ENCODE data around the gene TMEM132D.

DNA sequence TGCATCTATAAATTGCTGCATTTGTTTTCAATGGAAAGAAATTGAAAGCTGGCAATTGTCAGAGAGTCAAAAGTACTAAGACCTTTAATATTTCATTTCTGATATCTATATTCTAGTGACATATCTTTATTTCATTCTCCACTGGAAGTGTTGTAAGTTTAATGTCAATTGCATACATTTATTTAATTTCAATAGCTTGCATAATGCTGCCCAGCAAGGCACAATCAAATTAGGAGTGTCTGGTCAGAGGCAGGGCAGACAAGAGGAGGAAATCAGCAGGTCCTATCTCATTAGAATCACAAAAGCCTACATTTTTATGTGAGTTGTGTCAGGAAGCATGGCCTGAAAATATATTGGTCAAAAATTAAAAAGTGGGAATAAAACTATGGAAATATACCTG is 112.9 kb downstream of the TMEM132D start:
- TF ChIP-seq, protein P1, sequence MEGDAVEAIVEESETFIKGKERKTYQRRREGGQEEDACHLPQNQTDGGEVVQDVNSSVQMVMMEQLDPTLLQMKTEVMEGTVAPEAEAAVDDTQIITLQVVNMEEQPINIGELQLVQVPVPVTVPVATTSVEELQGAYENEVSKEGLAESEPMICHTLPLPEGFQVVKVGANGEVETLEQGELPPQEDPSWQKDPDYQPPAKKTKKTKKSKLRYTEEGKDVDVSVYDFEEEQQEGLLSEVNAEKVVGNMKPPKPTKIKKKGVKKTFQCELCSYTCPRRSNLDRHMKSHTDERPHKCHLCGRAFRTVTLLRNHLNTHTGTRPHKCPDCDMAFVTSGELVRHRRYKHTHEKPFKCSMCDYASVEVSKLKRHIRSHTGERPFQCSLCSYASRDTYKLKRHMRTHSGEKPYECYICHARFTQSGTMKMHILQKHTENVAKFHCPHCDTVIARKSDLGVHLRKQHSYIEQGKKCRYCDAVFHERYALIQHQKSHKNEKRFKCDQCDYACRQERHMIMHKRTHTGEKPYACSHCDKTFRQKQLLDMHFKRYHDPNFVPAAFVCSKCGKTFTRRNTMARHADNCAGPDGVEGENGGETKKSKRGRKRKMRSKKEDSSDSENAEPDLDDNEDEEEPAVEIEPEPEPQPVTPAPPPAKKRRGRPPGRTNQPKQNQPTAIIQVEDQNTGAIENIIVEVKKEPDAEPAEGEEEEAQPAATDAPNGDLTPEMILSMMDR (IDR thresholded peaks at IDR 0.05), result no peak
- no peak for TF ChIP-seq POLR2A (IDR thresholded peaks at IDR 0.05)

Measured in body of pancreas (tissue), 4 donors.